ENCODE measurements around the gene MED1.
A peak's percentile ranks its signal among the peaks of the same experiment; 100 is the strongest.
"Not testable (repeated sequence)": the region's sequence is repeated elsewhere in the genome, so short reads cannot be mapped to it uniquely, and the experiment has no call there.

MED1 gene

GRCh38 chr17:39461113-39461925 is 10.3 kb upstream of the MED1 start, which contains the start of gene CDK12:
CDK12 (plus strand) TSS chr17:39461486; CDS start chr17:39462072, 586 bp downstream.
- no peaks in the 10 kb centered on the region for H3K9me3 Mint-ChIP-seq
- H3K4me3 Mint-ChIP-seq, result peak within 1 kb of the TSS; percentile 89
- H3K36me3 Mint-ChIP-seq (ENCODE audit: low read depth), result peaks cover 46% of the 10 kb centered on the region
- H3K4me1 Mint-ChIP-seq (ENCODE audit: low read depth), result peaks cover 31% of the 10 kb centered on the region
- DNase-seq, result peak; percentile 94
- H3K27me3 Mint-ChIP-seq, result no peaks in the 10 kb centered on the region
- H3K27ac Mint-ChIP-seq, result peak within 1 kb of the TSS; percentile 98

DNA sequence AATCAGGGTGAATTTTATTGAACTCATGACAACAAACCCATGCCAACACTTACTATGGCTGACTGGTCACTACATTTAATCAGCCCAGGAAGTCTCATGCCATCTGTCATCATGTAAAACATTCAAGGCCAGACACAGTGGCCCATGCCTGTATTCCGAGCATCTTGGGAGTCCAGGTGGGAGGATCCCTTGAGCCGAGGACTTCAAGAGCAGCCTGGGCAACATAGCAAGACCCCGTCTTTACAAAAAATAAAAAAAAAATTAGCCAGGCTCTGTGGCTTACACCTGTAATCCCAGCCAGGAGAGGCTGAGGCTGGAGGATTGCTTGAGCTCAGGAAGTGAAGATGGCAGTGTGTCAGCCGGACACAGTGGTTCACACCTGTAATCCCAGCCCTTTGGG is 4.9 kb upstream of the MED1 start:
- Mint-ChIP-seq H3K4me1 (ENCODE audit: low read depth) (peaks cover 21% of the 10 kb centered on the region), H3K9me3 (no peaks in the 10 kb centered on the region)

GRCh38 chr17:39450051-39450450 is 1.0 kb downstream of the MED1 start:
- Mint-ChIP-seq H3K36me3 (ENCODE audit: low read depth) (peaks cover 48% of the 10 kb centered on the region), H3K27ac (peak overlapping the region; percentile 99), H3K4me3 (peak overlapping the region; percentile 99), H3K27me3 (no peaks in the 10 kb centered on the region), H3K4me1 (ENCODE audit: low read depth) (peaks cover 35% of the 10 kb centered on the region), H3K9me3 (no peaks in the 10 kb centered on the region)
- no peak for DNase-seq

More for the DNA sequence above, 4.9 kb upstream of the MED1 start:
- H3K27ac Mint-ChIP-seq, result no peak overlapping the region
- H3K36me3 Mint-ChIP-seq (ENCODE audit: low read depth), result peaks cover 4% of the 10 kb centered on the region
- no peaks in the 10 kb centered on the region for H3K27me3 Mint-ChIP-seq
- DNase-seq, result no peak
- no peak overlapping the region for H3K4me3 Mint-ChIP-seq

- H3K4me1 Mint-ChIP-seq (ENCODE audit: low read depth), result peaks cover 28% of the 10 kb centered on the region
- no peak overlapping the region for H3K4me3 Mint-ChIP-seq
- H3K27ac Mint-ChIP-seq, result peak overlapping the region; percentile 55
- no peaks in the 10 kb centered on the region for H3K27me3 Mint-ChIP-seq
- no peaks in the 10 kb centered on the region for H3K9me3 Mint-ChIP-seq
- no peak for DNase-seq
- H3K36me3 Mint-ChIP-seq (ENCODE audit: low read depth), result peaks cover 67% of the 10 kb centered on the region
These were observed 3.5 kb downstream of the MED1 start for GRCh38 chr17:39447561-39447960.

DNA sequence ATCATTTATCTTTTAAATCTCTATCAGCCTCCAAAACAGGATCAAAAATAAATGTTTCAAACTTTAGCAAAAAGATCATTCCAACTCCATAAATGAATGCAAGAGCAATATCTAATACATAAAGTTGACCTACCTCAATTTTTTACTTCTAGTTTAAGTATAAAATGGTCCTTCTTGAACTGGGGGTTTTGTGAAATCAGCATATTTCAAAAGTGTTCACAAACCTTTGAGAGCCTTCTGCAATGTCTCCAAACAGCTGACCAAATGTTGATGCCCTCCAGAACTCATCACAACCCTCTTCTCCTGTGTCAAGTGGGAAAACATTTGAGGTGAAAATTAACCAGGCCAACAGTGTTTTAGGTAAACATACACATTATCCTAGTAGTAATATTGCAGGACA is 7.7 kb downstream of the MED1 start:
- no peaks in the 10 kb centered on the region for H3K27me3 Mint-ChIP-seq
- no peak overlapping the region for H3K4me3 Mint-ChIP-seq
- H3K9me3 Mint-ChIP-seq, result no peaks in the 10 kb centered on the region
- no peak overlapping the region for H3K27ac Mint-ChIP-seq
- peaks cover 11% of the 10 kb centered on the region for H3K4me1 Mint-ChIP-seq (ENCODE audit: low read depth)
- H3K36me3 Mint-ChIP-seq (ENCODE audit: low read depth), result peaks cover 87% of the 10 kb centered on the region
- no peak for DNase-seq

GRCh38 chr17:39439868-39440267 is 11.2 kb downstream of the MED1 start:
- H3K27ac Mint-ChIP-seq, result peak overlapping the region; percentile 61
- not testable (repeated sequence) for H3K9me3 Mint-ChIP-seq; H3K27me3 Mint-ChIP-seq; H3K4me3 Mint-ChIP-seq; H3K4me1 Mint-ChIP-seq (ENCODE audit: low read depth); DNase-seq
- peaks cover 87% of the 10 kb centered on the region for H3K36me3 Mint-ChIP-seq (ENCODE audit: low read depth)

- Mint-ChIP-seq H3K4me3 (no peak overlapping the region), H3K27me3 (no peaks in the 10 kb centered on the region), H3K36me3 (ENCODE audit: low read depth) (peaks cover 89% of the 10 kb centered on the region), H3K27ac (no peak overlapping the region), H3K4me1 (ENCODE audit: low read depth) (no peaks in the 10 kb centered on the region), H3K9me3 (no peaks in the 10 kb centered on the region)
- DNase-seq, result peak; percentile 2
These were observed 21.5 kb downstream of the MED1 start for GRCh38 chr17:39429600-39429999.

- Mint-ChIP-seq H3K27ac (no peak overlapping the region), H3K27me3 (no peaks in the 10 kb centered on the region), H3K36me3 (ENCODE audit: low read depth) (peaks cover 84% of the 10 kb centered on the region), H3K4me3 (no peak overlapping the region), H3K9me3 (no peaks in the 10 kb centered on the region), H3K4me1 (ENCODE audit: low read depth) (no peaks in the 10 kb centered on the region)
- no peak for DNase-seq
These were observed 34.9 kb downstream of the MED1 start for GRCh38 chr17:39416141-39416540.

GRCh38 chr17:39410279-39410678 is 40.8 kb downstream of the MED1 start:
- H3K9me3 Mint-ChIP-seq, result no peaks in the 10 kb centered on the region
- no peak overlapping the region for H3K4me3 Mint-ChIP-seq
- H3K36me3 Mint-ChIP-seq (ENCODE audit: low read depth), result peaks cover 86% of the 10 kb centered on the region
- H3K4me1 Mint-ChIP-seq (ENCODE audit: low read depth), result peaks cover 24% of the 10 kb centered on the region
- no peaks in the 10 kb centered on the region for H3K27me3 Mint-ChIP-seq
- peak overlapping the region; percentile 51 for H3K27ac Mint-ChIP-seq
- DNase-seq, result no peak

GRCh38 chr17:39408360-39408759 is 42.7 kb downstream of the MED1 start:
- Mint-ChIP-seq H3K9me3 (no peaks in the 10 kb centered on the region), H3K36me3 (ENCODE audit: low read depth) (peaks cover 79% of the 10 kb centered on the region), H3K27ac (peak overlapping the region; percentile 70), H3K4me3 (no peak overlapping the region), H3K4me1 (ENCODE audit: low read depth) (peaks cover 43% of the 10 kb centered on the region), H3K27me3 (no peaks in the 10 kb centered on the region)
- no peak for DNase-seq

DNA sequence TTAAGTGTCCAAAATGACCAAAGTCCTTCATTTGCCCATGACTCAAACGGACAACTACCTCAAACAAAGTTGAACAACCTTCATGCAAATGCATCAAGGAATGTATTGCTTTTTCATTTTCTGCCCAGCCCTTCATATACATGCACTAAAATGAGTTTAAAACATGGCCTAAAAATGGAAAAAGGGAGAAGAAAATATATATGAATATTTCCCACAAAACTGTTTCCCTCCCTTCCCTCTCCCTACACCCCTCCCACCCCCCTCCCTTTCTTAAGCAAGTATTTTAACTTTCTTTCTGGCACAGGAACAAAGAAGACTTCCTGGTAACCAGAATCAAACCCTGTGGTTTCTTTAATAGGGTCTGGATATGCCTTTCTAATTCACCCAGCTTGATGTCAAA is 44.1 kb downstream of the MED1 start:
- H3K36me3 Mint-ChIP-seq (ENCODE audit: low read depth), result peaks cover 73% of the 10 kb centered on the region

DNA sequence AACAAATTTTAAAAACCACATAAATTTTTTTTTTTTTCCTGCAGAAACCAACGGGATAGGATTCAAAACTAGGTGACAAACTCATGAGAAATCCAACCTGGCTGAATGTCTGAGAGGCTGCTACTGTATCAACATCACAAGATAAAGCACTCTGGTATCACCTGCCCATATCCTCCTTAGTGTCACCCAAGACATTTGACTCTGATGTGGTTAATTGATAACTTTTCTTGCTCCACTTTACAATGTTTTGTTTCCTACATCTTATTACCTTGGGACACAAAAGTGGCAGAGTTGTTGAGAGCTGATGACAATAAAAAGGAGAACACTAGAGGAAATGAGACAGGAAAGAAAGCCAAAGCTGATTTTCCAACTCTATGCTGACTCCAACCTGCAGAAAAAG is 45.6 kb downstream of the MED1 start:
- peak overlapping the region; percentile 53 for H3K4me3 Mint-ChIP-seq
- H3K9me3 Mint-ChIP-seq, result no peaks in the 10 kb centered on the region
- H3K27me3 Mint-ChIP-seq, result no peaks in the 10 kb centered on the region
- no peak for DNase-seq
- H3K27ac Mint-ChIP-seq, result peak overlapping the region; percentile 98
- peaks cover 55% of the 10 kb centered on the region for H3K4me1 Mint-ChIP-seq (ENCODE audit: low read depth)
- H3K36me3 Mint-ChIP-seq (ENCODE audit: low read depth), result peaks cover 66% of the 10 kb centered on the region

More for the DNA sequence above, 44.1 kb downstream of the MED1 start:
- H3K27me3 Mint-ChIP-seq, result no peaks in the 10 kb centered on the region
- H3K9me3 Mint-ChIP-seq, result no peaks in the 10 kb centered on the region
- H3K27ac Mint-ChIP-seq, result peak overlapping the region; percentile 32
- no peak overlapping the region for H3K4me3 Mint-ChIP-seq
- H3K4me1 Mint-ChIP-seq (ENCODE audit: low read depth), result peaks cover 50% of the 10 kb centered on the region
- no peak for DNase-seq

- Mint-ChIP-seq H3K4me3 (peak overlapping the region; percentile 53), H3K9me3 (no peaks in the 10 kb centered on the region), H3K27ac (peak overlapping the region; percentile 98), H3K36me3 (ENCODE audit: low read depth) (peaks cover 60% of the 10 kb centered on the region), H3K27me3 (no peaks in the 10 kb centered on the region), H3K4me1 (ENCODE audit: low read depth) (peaks cover 61% of the 10 kb centered on the region)
- DNase-seq, result peak; percentile 41
These were observed 46.3 kb downstream of the MED1 start for GRCh38 chr17:39404542-39405378.

DNA sequence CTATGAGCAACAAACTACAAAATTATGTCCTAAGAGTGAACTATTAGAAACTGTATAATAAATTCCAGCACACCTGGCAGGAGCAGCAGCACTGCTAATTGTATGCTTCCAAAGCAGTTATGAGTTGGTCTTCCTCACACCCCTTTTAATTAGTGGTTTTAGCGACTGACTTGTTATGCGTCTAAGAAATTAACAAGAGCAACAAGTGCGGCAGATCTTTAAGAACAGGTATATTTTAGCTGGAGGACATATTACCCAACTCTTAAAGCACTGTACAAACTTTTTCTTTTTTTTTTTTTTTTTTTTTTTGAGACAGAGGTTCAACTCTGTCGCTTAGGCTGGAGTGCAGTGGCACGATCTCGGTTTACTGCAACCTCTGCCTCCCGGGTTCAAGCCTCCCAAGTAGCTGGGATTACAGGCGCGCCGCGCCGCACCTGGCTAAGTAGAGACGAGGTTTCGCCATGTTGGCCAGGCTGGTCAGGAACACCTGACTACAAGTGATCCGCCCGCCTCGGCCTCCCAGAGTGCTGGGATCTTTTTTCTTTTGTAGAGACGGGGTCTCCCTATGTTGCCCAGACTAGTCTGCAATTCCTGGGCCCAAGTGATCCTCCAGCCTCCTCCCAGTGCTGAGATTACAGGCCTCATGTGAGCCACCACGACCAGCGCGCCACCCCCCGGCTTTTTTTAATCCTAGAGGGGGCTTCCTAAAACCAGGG is 48.0 kb downstream of the MED1 start:
- Mint-ChIP-seq H3K27me3 (no peaks in the 10 kb centered on the region), H3K9me3 (no peaks in the 10 kb centered on the region), H3K4me1 (ENCODE audit: low read depth) (peaks cover 73% of the 10 kb centered on the region), H3K27ac (peak overlapping the region; percentile 98), H3K36me3 (ENCODE audit: low read depth) (peaks cover 43% of the 10 kb centered on the region), H3K4me3 (peak overlapping the region; percentile 96)
- no peak for DNase-seq
